Gastrocnemius medialis (tissue), 4 donors: ENCODE results near the gene EXOC3L2. TPM values are rescaled to one million over a fixed set of nuclear protein-coding genes. Genes with fewer than 3 reads are reported as not detected.

ENCODE experiments used
- ATAC-seq, 2 donors: fragments of 150-250 bp; one replicate each; pipeline ENCODE4 v1.9.1; 2016
- DNase-seq, 2 donors: peaks; one replicate each; pipeline ENCODE4 v3.0.0-alpha.2; 2019
- H3K27ac ChIP-seq, 4 donors: fragments of 200-600 bp; sonication (generic); 1 replicate in 1 of 4; 2 replicates in 3 of 4; pipeline ENCODE4 v1.5.1; 2016 to 2018; ENCODE audit warnings: mild to moderate bottlenecking in 2 of 4, moderate library complexity in 1 of 4
- H3K27me3 ChIP-seq, 3 donors: fragments of 200-600 bp; sonication (generic) in 2 of 3; 1 replicate in 1 of 3; 2 replicates in 2 of 3; pipeline versions ENCODE4 v1.5.1 to v1.6.0; 2016 to 2019; ENCODE audit warnings: mild to moderate bottlenecking in 1 of 3, moderate library complexity in 1 of 3
- H3K36me3 ChIP-seq, 2 donors: fragments of 200-600 bp; sonication (generic) in 1 of 2; one replicate each; pipeline ENCODE4 v1.5.1; 2017 to 2018
- H3K4me1 ChIP-seq, 2 donors: fragments of 200-600 bp; sonication (generic) in 1 of 2; one replicate each; pipeline ENCODE4 v1.5.1; 2016 to 2017; ENCODE audit warnings: mild to moderate bottlenecking in 2 of 2
- H3K4me3 ChIP-seq, 4 donors: fragments of 200-600 bp; sonication (generic) in 3 of 4; 1 replicate in 1 of 4; 2 replicates in 3 of 4; pipeline ENCODE4 v1.5.1; 2016 to 2019; ENCODE audit warnings: mild to moderate bottlenecking in 2 of 4
- H3K9me3 ChIP-seq, 3 donors: fragments of 200-600 bp; sonication (generic) in 2 of 3; 1 replicate in 1 of 3; 2 replicates in 2 of 3; pipeline ENCODE4 v1.5.1; 2016 to 2019
- CTCF ChIP-seq, 5 experiments: fragments of 450-650 bp in 3 of 5; fragments of 200-600 bp in 2 of 5; sonication (generic) in 2 of 5; IDR thresholded peaks in 4 of 5; conservative IDR thresholded peaks in 1 of 5; 1 replicate in 4 of 5; 2 replicates in 1 of 5; pipeline ENCODE4 v1.5.1; 2016 to 2019; ENCODE audit warnings: antibody characterized with exemption in 5 of 5, mild to moderate bottlenecking in 3 of 5, moderate library complexity in 3 of 5
- POLR2A ChIP-seq, 2 donors: fragments of 450-650 bp; IDR thresholded peaks; one replicate each; pipeline ENCODE4 v1.6.1; 2017; ENCODE audit warnings: antibody characterized with exemption in 2 of 2, mild to moderate bottlenecking in 2 of 2, moderate library complexity in 2 of 2
- in situ Hi-C, 4 donors: fragments of 200-750 bp; cut with MboI; loops; one replicate each; pipeline versions ENCODE4 v1.15.0 to v1.8.0; 2017; ENCODE audit warnings: low sequenced_read_pairs in 4 of 4
- intact Hi-C: fragments of 100-400 bp; cut with DNase I; formaldehyde crosslinking; loops from one replicate; pipeline ENCODE4 v1.15.1; 2023; ENCODE audit warnings: low total_unique reads
- total RNA-seq, 4 donors: library from RNA; depleted of rRNA; stranded (reverse); fragments of >200 nt; gene quantifications; one replicate each; pipeline versions ENCODE4 v1.1.0 to v1.2.3, GENCODE V29; 2016

Gene EXOC3L2
- total RNA-seq, 4 donors from 2014 or later, result 0.46 to 0.55 TPM; not detected in 2

- in situ Hi-C loops (no loop called here), intact Hi-C loops (loop anchor here (2.0 to 5.0 kb wide), 2 partner anchors 85 to 176 kb away; partner anchors contain the start of gene EXOC3L2)
- H3K4me1 ChIP-seq, result no peaks in the 10 kb centered on the region
- H3K4me3 ChIP-seq, result no peak overlapping the region
- H3K9me3 ChIP-seq, result no peaks in the 10 kb centered on the region
- peaks cover 31 to 36% (median 34%) of the 10 kb centered on the region in 3 donors for H3K27me3 ChIP-seq
- TF ChIP-seq POLR2A (IDR thresholded peaks at IDR 0.05) (no peak), CTCF (IDR thresholded peaks at IDR 0.05 in 4 of 5, conservative IDR thresholded peaks at IDR 0.05 in 1 of 5) (no peak)
- no peaks in the 10 kb centered on the region for H3K36me3 ChIP-seq
- ATAC-seq (no peak), DNase-seq (no peak)
- H3K27ac ChIP-seq, result no peak overlapping the region
Observed at GRCh38 chr19:45162608-45163143, 82.5 kb downstream of the EXOC3L2 start.

Other genes with a start within 250 kb of the EXOC3L2 start
- gene RELB, start 243.9 kb downstream of the EXOC3L2 start, total RNA-seq, result 10 to 100 TPM in 3 of 4 donors, 1 to 10 TPM in 1; 8.4 to 21.5 (median 12.9) TPM
- gene CLASRP, start 206.4 kb downstream of the EXOC3L2 start, total RNA-seq, result 100 to 1,000 TPM in 2 of 4 donors, 10 to 100 TPM in 2; 28.8 to 121 (median 91.5) TPM
- gene ZNF296, start 168.9 kb downstream of the EXOC3L2 start, total RNA-seq, result not detected
- 10 to 100 TPM; 18.6 to 33.4 (median 27.9) TPM for gene GEMIN7, start 166.1 kb downstream of the EXOC3L2 start, total RNA-seq
- gene PPP1R37, start 152.2 kb downstream of the EXOC3L2 start, total RNA-seq, result 10 to 100 TPM; 30.5 to 51.1 (median 39.7) TPM
- under 1 TPM in 1 of 4 donors, not detected in 3; 0.16 TPM for gene NKPD1, start 84.4 kb downstream of the EXOC3L2 start, total RNA-seq
- 10 to 100 TPM; 18.4 to 29.2 (median 24.8) TPM for gene TRAPPC6A, start 67.2 kb downstream of the EXOC3L2 start, total RNA-seq
- 10 to 100 TPM in 1 of 4 donors, 1 to 10 TPM in 3; 1.9 to 14.9 (median 5.8) TPM for gene BLOC1S3, start 66.6 kb downstream of the EXOC3L2 start, total RNA-seq
- gene MARK4, start 5.9 kb upstream of the EXOC3L2 start, total RNA-seq, result 10 to 100 TPM; 12.2 to 42.5 (median 22.1) TPM
- over 10,000 TPM; 18,507 to 37,792 (median 27,366) TPM for gene CKM, start 77.5 kb upstream of the EXOC3L2 start, total RNA-seq
- gene KLC3, start 95.3 kb upstream of the EXOC3L2 start, total RNA-seq, result 1 to 10 TPM in 1 of 4 donors, not detected in 3; 2.7 TPM
- 1 to 10 TPM; 4.8 to 8.9 (median 7.2) TPM for gene ERCC2, start 125.2 kb upstream of the EXOC3L2 start, total RNA-seq
- 1 to 10 TPM; 1.1 to 6.9 (median 1.5) TPM for gene PPP1R13L, start 159.7 kb upstream of the EXOC3L2 start, total RNA-seq
- 1 to 10 TPM; 5.1 to 8.3 (median 5.8) TPM for gene POLR1G, start 161.2 kb upstream of the EXOC3L2 start, total RNA-seq
- gene ERCC1, start 178.5 kb upstream of the EXOC3L2 start, total RNA-seq, result 100 to 1,000 TPM in 2 of 4 donors, 10 to 100 TPM in 2; 92.1 to 185 (median 103) TPM
- gene FOSB, start 222.6 kb upstream of the EXOC3L2 start, total RNA-seq, result 1 to 10 TPM in 2 of 4 donors, under 1 TPM in 1, not detected in 1; 0.17 to 1.8 (median 1.6) TPM